Smooth muscle cell (in vitro differentiated cells): Measurements from ENCODE around the gene SMYD4. TPM values are rescaled to one million over a fixed set of nuclear protein-coding genes. Genes with fewer than 3 reads are reported as not detected.

ENCODE experiments used
- DNase-seq: peaks from one replicate; lab custom pipeline; 2025; ENCODE audit not compliant: unreplicated experiment; lab: John Stamatoyannopoulos, UW
- H2AFZ ChIP-seq: fragments of 200-600 bp; sonication (generic); 2 replicates; pipeline ENCODE4 v1.6.0; 2016; ENCODE audit warnings: antibody characterized with exemption, low read depth, mild to moderate bottlenecking
- H3F3A ChIP-seq: fragments of 200-600 bp; sonication (generic); 2 replicates; pipeline ENCODE4 v1.6.0; 2017; ENCODE audit warnings: antibody characterized with exemption, low read depth
- H3K27ac ChIP-seq: fragments of 200-600 bp; sonication (generic); 2 replicates; pipeline ENCODE4 v1.5.1; 2016; ENCODE audit warnings: low read depth, mild to moderate bottlenecking
- H3K27me3 ChIP-seq: fragments of 200-600 bp; sonication (generic); 2 replicates; pipeline ENCODE4 v1.6.1; 2016; ENCODE audit warnings: low read depth, mild to moderate bottlenecking
- H3K36me3 ChIP-seq: fragments of 200-600 bp; sonication (generic); 2 replicates; pipeline ENCODE4 v1.5.1; 2016; ENCODE audit warnings: low read depth
- H3K4me1 ChIP-seq: fragments of 200-600 bp; sonication (generic); 2 replicates; pipeline ENCODE4 v1.5.1; 2016; ENCODE audit warnings: low read depth
- H3K4me2 ChIP-seq: fragments of 200-600 bp; sonication (generic); 2 replicates; pipeline ENCODE4 v1.6.0; 2016; ENCODE audit warnings: mild to moderate bottlenecking
- H3K4me3 ChIP-seq: fragments of 200-600 bp; sonication (generic); 2 replicates; pipeline ENCODE4 v1.5.1; 2016; ENCODE audit warnings: mild to moderate bottlenecking
- H3K79me2 ChIP-seq: fragments of 200-600 bp; sonication (generic); 2 replicates; pipeline ENCODE4 v1.6.0; 2016; ENCODE audit warnings: low read depth, mild to moderate bottlenecking
- H3K9ac ChIP-seq: fragments of 200-600 bp; sonication (generic); 2 replicates; pipeline ENCODE4 v1.6.0; 2016; ENCODE audit warnings: low read depth
- H3K9me3 ChIP-seq: fragments of 200-600 bp; sonication (generic); replicated peaks from 2 replicates; pipeline ENCODE4 v1.5.1; 2016; ENCODE audit warnings: low read depth
- H4K20me1 ChIP-seq: fragments of 200-600 bp; sonication (generic); 2 replicates; pipeline ENCODE4 v1.6.0; 2016; ENCODE audit warnings: low read depth
- WGBS: methylation state at CpG from one replicate; pipeline ENCODE4 v1.1.7; 2016; ENCODE audit warnings: low lambda C conversion rate; 5-methylcytosine and 5-hydroxymethylcytosine counted together
- polyA plus RNA-seq: library from polyadenylated mRNA; unstranded; fragments of >200 nt; fragmentation: Nextera tagmentation; extraction: Ambion mirVana; gene quantifications from 2 replicates; pipeline ENCODE4 v1.2.1, GENCODE V29; 2016
- total RNA-seq: library from RNA; depleted of rRNA; stranded (reverse); fragments of >200 nt; gene quantifications from 2 replicates; pipeline ENCODE4 v1.2.3, GENCODE V29; 2014
- TF ChIP-seq, protein P1 (sequence below): fragments of 200-600 bp; sonication (generic); IDR thresholded peaks from 2 replicates; pipeline ENCODE4 v1.5.1; 2017; ENCODE audit warnings: borderline replicate concordance, mild to moderate bottlenecking, antibody characterized with exemption; ENCODE audit not compliant: insufficient read depth, poor library complexity, severe bottlenecking

Gene SMYD4
- total and polyA plus RNA-seq, 2 experiments from 2014 or later, result 9.5 to 11.1 TPM

DNA sequence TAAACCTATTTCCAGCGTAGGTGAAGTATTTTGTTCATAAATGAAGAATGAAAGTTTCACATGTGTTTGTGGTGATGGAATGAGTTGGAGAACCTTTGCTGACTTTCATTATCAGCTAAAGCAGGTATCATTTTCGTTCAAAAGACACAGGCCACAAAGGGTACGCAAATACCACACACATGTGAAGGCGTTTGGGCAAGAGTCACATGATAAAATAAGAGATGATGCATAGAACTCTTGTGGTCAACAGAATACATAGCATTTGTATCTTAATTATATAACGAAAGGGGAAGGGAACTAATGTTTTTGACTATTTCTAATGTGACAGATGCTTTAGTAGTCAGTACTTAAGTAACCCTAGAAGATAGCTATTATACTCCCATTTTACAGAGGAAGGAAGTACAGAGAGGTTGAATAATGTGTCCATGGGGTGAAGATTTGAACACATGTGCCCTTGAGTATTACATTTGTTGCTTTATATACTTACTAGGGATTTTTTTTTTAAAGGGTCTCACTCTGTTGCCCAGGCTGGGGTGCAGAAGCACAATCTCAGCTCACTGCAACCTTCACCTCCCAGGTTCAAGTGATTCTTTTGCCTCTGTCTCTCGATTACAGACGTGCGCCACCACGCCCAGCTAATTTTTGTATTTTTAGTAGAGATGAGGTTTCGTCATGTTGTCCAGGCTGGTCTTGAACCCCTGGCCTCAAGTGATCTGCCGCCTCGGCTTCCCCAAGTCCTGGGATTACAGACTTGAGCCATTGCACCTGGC, 4.9 kb upstream of the SMYD4 start:
- 98% methylated on average over 12 of the region's 12 CpGs for WGBS
- TF ChIP-seq, protein P1, sequence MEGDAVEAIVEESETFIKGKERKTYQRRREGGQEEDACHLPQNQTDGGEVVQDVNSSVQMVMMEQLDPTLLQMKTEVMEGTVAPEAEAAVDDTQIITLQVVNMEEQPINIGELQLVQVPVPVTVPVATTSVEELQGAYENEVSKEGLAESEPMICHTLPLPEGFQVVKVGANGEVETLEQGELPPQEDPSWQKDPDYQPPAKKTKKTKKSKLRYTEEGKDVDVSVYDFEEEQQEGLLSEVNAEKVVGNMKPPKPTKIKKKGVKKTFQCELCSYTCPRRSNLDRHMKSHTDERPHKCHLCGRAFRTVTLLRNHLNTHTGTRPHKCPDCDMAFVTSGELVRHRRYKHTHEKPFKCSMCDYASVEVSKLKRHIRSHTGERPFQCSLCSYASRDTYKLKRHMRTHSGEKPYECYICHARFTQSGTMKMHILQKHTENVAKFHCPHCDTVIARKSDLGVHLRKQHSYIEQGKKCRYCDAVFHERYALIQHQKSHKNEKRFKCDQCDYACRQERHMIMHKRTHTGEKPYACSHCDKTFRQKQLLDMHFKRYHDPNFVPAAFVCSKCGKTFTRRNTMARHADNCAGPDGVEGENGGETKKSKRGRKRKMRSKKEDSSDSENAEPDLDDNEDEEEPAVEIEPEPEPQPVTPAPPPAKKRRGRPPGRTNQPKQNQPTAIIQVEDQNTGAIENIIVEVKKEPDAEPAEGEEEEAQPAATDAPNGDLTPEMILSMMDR, result no peak
- Histone ChIP-seq H3F3A (no peaks in the 10 kb centered on the region), H4K20me1 (peaks cover 7% of the 10 kb centered on the region), H3K79me2 (peaks cover 67% of the 10 kb centered on the region), H3K4me1 (peaks cover 7% of the 10 kb centered on the region), H3K4me2 (no peak overlapping the region), H3K27ac (no peak overlapping the region), H3K4me3 (no peak overlapping the region), H3K9me3 (no peaks in the 10 kb centered on the region), H3K36me3 (no peaks in the 10 kb centered on the region), H3K9ac (no peak overlapping the region), H2AFZ (no peak overlapping the region), H3K27me3 (no peaks in the 10 kb centered on the region)
- no peak for DNase-seq

DNA sequence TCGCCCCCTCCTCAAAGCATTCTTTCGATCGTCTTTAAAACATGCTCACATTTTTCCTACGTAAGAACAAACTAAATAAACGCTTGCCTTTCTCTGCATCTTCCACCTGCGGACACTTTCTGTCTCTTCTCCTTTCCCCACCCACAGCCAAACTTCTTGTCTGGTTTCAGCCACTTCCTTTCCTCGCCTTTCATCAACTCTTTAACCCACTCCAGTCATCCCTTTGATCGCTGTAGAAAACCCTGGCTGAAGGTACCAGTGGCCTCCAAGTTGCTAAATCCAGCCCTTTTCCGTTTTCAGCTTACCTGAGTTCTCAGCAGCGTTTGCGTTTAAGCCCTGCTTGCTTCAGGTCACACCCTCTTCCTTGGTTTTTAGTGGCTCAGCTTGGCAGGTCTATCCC, 586 bp upstream of the SMYD4 start:
- peaks cover 11% of the 10 kb centered on the region for H3K4me1 ChIP-seq
- peaks cover 52% of the 10 kb centered on the region for H3K79me2 ChIP-seq
- H4K20me1 ChIP-seq, result no peaks in the 10 kb centered on the region
- TF ChIP-seq, protein P1, result no peak
- no peak overlapping the region for H3K27ac ChIP-seq
- peak overlapping the region; percentile 40 for H3K9ac ChIP-seq
- peak overlapping the region; percentile 97 for H3K4me2 ChIP-seq
- no peak for DNase-seq
- H3K9me3 ChIP-seq, result no peaks in the 10 kb centered on the region
- H3K36me3 ChIP-seq, result no peaks in the 10 kb centered on the region
- peak overlapping the region; percentile 88 for H2AFZ ChIP-seq
- peak overlapping the region; percentile 92 for H3K4me3 ChIP-seq
- 2% methylated on average over 10 of the region's 11 CpGs for whole genome bisulfite sequencing
- no peaks in the 10 kb centered on the region for H3K27me3 ChIP-seq
- H3F3A ChIP-seq, result no peaks in the 10 kb centered on the region

DNA sequence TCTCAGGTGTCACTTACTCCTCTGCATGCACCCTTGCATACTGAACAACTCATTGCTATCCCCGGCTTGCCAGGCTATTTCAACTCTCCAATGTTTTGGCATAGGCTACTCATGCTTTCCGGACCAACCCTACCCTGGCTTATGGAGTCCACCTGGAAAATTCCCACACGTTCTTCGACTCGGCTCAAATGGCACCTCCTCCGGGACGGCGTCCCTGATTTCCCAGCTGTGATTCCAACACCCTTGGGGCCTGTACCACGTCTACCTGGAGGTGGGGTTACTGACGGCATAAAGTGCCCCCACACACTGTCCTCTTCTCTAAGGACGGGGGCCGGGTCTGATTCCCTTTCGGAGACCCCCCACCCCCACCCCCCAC, 498 bp downstream of the SMYD4 start:
- Histone ChIP-seq H3K9me3 (no peaks in the 10 kb centered on the region), H3K4me1 (peaks cover 11% of the 10 kb centered on the region), H3K9ac (peak overlapping the region; percentile 56), H3F3A (no peaks in the 10 kb centered on the region), H4K20me1 (no peaks in the 10 kb centered on the region), H3K79me2 (peaks cover 49% of the 10 kb centered on the region), H3K36me3 (no peaks in the 10 kb centered on the region), H3K4me2 (peak overlapping the region; percentile 97), H3K27me3 (no peaks in the 10 kb centered on the region), H3K4me3 (peak overlapping the region; percentile 92), H2AFZ (peak overlapping the region; percentile 78), H3K27ac (no peak overlapping the region)
- TF ChIP-seq, protein P1, result no peak
- 4% methylated on average over 13 of the region's 13 CpGs for WGBS
- peak; percentile 13 for DNase-seq
